VCaP (cell line): ENCODE measurements around the gene ICAM1.
"Not testable (repeated sequence)": the region's sequence is repeated elsewhere in the genome, so short reads cannot be mapped to it uniquely, and the experiment has no call there.

ENCODE experiments used
- H3K27ac ChIP-seq: fragments of 450-650 bp; 2 replicates; pipeline ENCODE4 v1.5.1; 2017
- CTCF ChIP-seq: fragments of 450-650 bp; conservative IDR thresholded peaks from 2 replicates; pipeline ENCODE4 v1.5.1; 2017; ENCODE audit warnings: mild to moderate bottlenecking, moderate library complexity

The ICAM1 gene

DNA sequence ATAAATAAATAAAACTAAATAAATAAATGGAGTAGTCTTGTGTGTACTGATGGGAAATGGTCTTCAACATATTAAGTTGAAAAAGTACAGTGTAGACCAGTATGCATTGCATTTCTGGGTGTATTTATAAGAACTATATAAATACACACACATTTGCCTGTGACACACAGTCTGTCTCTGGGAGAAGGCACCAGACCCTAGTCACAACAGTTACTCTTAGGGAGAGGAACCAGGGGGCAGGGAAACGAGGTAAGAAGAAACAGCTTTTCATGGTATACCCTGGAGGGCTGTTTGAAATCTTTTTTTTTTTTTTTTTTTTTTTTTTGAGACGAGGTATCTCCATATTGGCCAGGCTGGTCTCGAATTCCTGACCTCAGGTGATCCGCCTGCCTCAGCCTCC is 37.0 kb upstream of the ICAM1 start:
- H3K27ac ChIP-seq = no peak overlapping the region
- TF ChIP-seq CTCF = no peak

DNA sequence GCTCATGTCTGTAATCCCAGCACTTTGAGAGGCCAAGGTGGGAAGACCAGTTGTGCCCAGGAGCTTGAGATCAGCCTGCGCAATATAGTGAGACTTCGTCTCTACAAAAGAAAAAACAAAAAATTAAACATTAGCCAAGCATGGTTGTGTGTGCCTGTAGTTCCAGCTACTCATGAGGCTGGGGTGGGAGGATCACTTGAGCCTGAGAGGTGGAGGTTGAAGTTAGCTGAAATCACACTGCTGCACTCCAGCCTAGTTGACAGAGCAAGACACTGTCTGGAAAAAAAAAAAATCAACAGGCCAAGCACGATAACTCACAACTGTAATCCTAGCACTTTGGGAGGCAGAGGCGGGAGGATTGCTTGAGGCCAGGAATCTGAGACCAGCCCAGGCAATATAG is 35.9 kb upstream of the ICAM1 start:
- TF ChIP-seq CTCF = no peak
- H3K27ac ChIP-seq = no peak overlapping the region

DNA sequence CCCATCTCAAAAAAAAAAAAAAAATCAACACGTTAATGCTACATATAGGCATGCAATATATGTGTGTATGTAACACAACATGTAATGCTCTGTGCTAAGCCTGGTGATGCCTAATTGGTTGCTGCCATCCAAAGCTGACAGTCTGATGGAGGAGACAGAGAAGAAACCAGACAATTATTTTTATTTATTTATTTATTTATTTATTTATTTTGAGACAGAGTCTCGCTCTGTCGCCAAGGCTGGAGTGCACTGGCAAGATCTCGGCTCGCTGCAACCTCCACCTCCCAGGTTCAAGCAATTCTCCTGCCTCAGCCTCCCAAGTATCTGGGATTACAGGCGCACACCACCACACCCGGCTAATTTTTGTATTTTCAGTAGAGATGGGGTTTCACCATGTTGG is 35.5 kb upstream of the ICAM1 start:
- H3K27ac ChIP-seq = not testable (repeated sequence)

DNA sequence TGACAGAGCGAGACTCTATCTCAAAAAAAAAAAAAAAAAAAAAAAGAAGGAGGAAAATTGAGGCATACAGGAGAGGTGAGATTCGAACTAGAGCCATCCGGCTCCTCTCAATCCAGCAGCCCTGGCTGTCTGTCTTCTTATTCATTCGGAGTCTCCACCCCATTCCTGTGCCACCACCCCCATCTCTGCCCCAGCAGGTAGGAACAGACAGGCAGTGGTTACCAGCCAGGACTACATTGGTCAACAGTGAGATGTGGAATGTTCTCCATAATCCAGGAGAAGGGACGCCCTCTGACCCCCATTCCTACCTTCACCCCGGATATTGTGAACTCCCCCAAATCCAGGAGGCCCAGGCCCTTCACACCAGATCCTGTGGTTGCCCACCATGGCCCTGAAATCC is 33.2 kb upstream of the ICAM1 start:
- no peak for TF ChIP-seq CTCF
- H3K27ac ChIP-seq = no peak overlapping the region

DNA sequence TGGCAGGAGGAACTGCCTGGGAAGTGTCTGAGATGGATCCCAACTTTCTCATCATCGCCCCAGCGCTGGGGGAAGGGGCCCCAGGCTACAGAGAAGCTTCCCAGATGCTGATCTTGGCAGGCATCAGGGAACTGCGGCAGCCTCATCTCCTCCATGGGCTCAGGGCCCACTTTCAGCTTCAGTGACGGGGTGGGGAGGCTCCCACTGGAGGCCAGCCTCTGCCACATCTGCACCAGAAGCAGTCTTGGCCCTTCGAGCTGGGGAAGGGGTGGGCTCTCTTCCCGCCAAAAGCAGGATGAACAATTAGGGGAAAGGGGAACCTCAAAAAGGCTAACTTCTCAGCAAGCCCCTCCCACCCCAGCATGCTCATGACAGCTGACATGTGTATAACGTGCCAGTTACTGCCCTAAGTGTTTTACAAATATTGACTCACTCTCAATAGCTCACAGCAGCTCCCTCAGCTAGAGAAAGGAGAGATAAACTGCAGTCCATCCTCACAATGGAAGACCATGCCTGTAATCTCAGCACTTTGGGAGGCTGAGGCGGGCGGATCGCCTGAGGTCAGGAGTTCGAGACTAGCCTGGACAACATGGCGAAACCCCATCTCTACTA is 32.6 kb upstream of the ICAM1 start:
- no peak overlapping the region for H3K27ac ChIP-seq
- no peak for TF ChIP-seq CTCF

GRCh38 chr19:10241826-10242449 is 29.0 kb upstream of the ICAM1 start:
- H3K27ac ChIP-seq = not testable (repeated sequence)

- no peak overlapping the region for H3K27ac ChIP-seq
- no peak for TF ChIP-seq CTCF
Observed at GRCh38 chr19:10243606-10244005, 27.3 kb upstream of the ICAM1 start.

GRCh38 chr19:10245189-10245939 is 25.6 kb upstream of the ICAM1 start:
- no peak for TF ChIP-seq CTCF
- H3K27ac ChIP-seq = no peak overlapping the region
